Endothelial cell of umbilical vein (primary cell): ENCODE measurements around the gene VRK1. TPM values are rescaled to one million over a fixed set of nuclear protein-coding genes. Genes with fewer than 3 reads are reported as not detected.

Experiments used
- BruUV-seq: library from RNA; stranded (reverse); fragments of 400-500 nt; replicated peaks from 2 replicates; lab custom pipeline; 2021; lab: Mats Ljungman, UMichigan
- CTCF ChIA-PET: fragments of 300-600, 350-600 bp; sonication (Branson Sonifier 250); formaldehyde crosslinking; loops from one replicate; lab custom pipeline; 2021; ENCODE audit warnings: antibody characterized with exemption, inconsistent platforms; lab: Charles Lee
- POLR2A ChIA-PET: fragments of 300-600, 350-600 bp; sonication (Branson Sonifier 250); formaldehyde crosslinking; loops from one replicate; lab custom pipeline; 2021; ENCODE audit warnings: antibody characterized with exemption, inconsistent platforms; lab: Charles Lee
- DNase-seq: peaks from one replicate; pipeline ENCODE4 v3.0.0-alpha.2; 2011; ENCODE audit warnings: low read depth, low spot score
- FAIRE-seq: peaks from 2 replicates; lab custom pipeline; 2011; peaks lifted over from hg19 to GRCh38; lab: Jason Lieb, UNC
- H2AFZ ChIP-seq: 2 replicates; pipeline ENCODE4 v1.6.0; 2012; ENCODE audit warnings: low read depth, low read length, control low read depth, inconsistent platforms
- H3K27ac ChIP-seq: 2 replicates; pipeline ENCODE4 v1.5.1; 2011; ENCODE audit warnings: low read depth, mild to moderate bottlenecking, control low read depth, low read length, moderate library complexity; ENCODE audit not compliant: insufficient read depth
- H3K27me3 ChIP-seq, 2 experiments: 2 replicates each; pipeline versions ENCODE4 v1.6.0 to v1.6.1; 2011; ENCODE audit warnings: low read length in 2 of 2, mixed read lengths in 1 of 2; ENCODE audit not compliant: control insufficient read depth in 2 of 2, insufficient read depth in 2 of 2
- H3K36me3 ChIP-seq, 2 experiments: 2 replicates in 1 of 2; 3 replicates in 1 of 2; pipeline ENCODE4 v1.5.1; 2011; ENCODE audit warnings: low read length in 2 of 2, mild to moderate bottlenecking in 1 of 2, moderate library complexity in 1 of 2; ENCODE audit not compliant: control insufficient read depth in 2 of 2, insufficient read depth in 2 of 2; ENCODE audit errors: extremely low read depth in 1 of 2
- H3K4me1 ChIP-seq: 3 replicates; pipeline ENCODE4 v1.5.1; 2011; ENCODE audit warnings: mild to moderate bottlenecking, low read length; ENCODE audit not compliant: control insufficient read depth, insufficient read depth; ENCODE audit errors: extremely low read depth
- H3K4me2 ChIP-seq: 2 replicates; pipeline ENCODE4 v1.6.1; 2011; ENCODE audit warnings: low read length, control low read depth, mixed read lengths; ENCODE audit not compliant: insufficient read depth
- H3K4me3 ChIP-seq, 3 experiments: fragments of 200-600 bp in 1 of 3; sonication (generic), shearing (Covaris generic) in 1 of 3; replicated peaks in 1 of 3; 2 replicates each; pipeline ENCODE4 v1.5.1; 2011 to 2016; ENCODE audit warnings: control low read depth in 3 of 3, low read length in 3 of 3, mild to moderate bottlenecking in 2 of 3, inconsistent platforms in 1 of 3, low read depth in 1 of 3, moderate library complexity in 1 of 3; ENCODE audit not compliant: insufficient read depth in 1 of 3
- H3K79me2 ChIP-seq: 2 replicates; pipeline ENCODE4 v1.6.0; 2012; ENCODE audit warnings: low read length, inconsistent platforms; ENCODE audit not compliant: control insufficient read depth, insufficient read depth
- H3K9ac ChIP-seq: replicated peaks from 2 replicates; pipeline ENCODE3; 2011; ENCODE audit warnings: low read length, control low read depth; ENCODE audit not compliant: insufficient read depth; ENCODE audit errors: extremely low read depth
- H3K9me1 ChIP-seq: replicated peaks from 3 replicates; pipeline ENCODE4 v1.6.0; 2011; ENCODE audit warnings: mild to moderate bottlenecking, low read length; ENCODE audit not compliant: control insufficient read depth, insufficient read depth; ENCODE audit errors: extremely low read depth
- H3K9me3 ChIP-seq: replicated peaks from 2 replicates; pipeline ENCODE4 v1.5.1; 2012; ENCODE audit warnings: low read length, inconsistent platforms; ENCODE audit not compliant: control insufficient read depth, insufficient read depth
- H4K20me1 ChIP-seq: replicated peaks from 2 replicates; pipeline ENCODE3; 2011; ENCODE audit warnings: mild to moderate bottlenecking, low read length; ENCODE audit not compliant: control insufficient read depth, insufficient read depth; ENCODE audit errors: extremely low read depth
- CTCF ChIP-seq, 2 donors: IDR thresholded peaks; 1 replicate in 1 of 2; 2 replicates in 1 of 2; pipeline ENCODE4 v1.5.1; 2011; ENCODE audit warnings: low read length in 2 of 2, mild to moderate bottlenecking in 2 of 2, moderate library complexity in 2 of 2, control low read depth in 1 of 2, inconsistent platforms in 1 of 2, low read depth in 1 of 2; ENCODE audit not compliant: insufficient read depth in 1 of 2; ENCODE audit errors: extremely low read depth in 1 of 2
- EZH2 ChIP-seq: IDR thresholded peaks from 2 replicates; pipeline ENCODE4 v1.6.1; 2012; ENCODE audit warnings: borderline replicate concordance, low read depth, mild to moderate bottlenecking, moderate library complexity, low read length, inconsistent platforms; ENCODE audit not compliant: severe bottlenecking
- FOS ChIP-seq: IDR thresholded peaks from 2 replicates; pipeline ENCODE4 v1.6.1; 2011; ENCODE audit warnings: mild to moderate bottlenecking, low read length, moderate library complexity, borderline replicate concordance; ENCODE audit not compliant: insufficient read depth
- GATA2 ChIP-seq: IDR thresholded peaks from 2 replicates; pipeline ENCODE4 v1.7.0; 2011; ENCODE audit warnings: low read depth, mild to moderate bottlenecking, moderate library complexity, mixed read lengths, low read length; ENCODE audit not compliant: insufficient read length, insufficient read depth
- MAX ChIP-seq: IDR thresholded peaks from 2 replicates; pipeline ENCODE4 v1.6.1; 2011; ENCODE audit not compliant: insufficient read depth, insufficient read length
- MYC ChIP-seq: IDR thresholded peaks from one replicate; pipeline ENCODE4 v1.6.1; 2011; ENCODE audit warnings: mild to moderate bottlenecking, low read depth, low read length
- POLR2A ChIP-seq: IDR thresholded peaks from 2 replicates; pipeline ENCODE4 v1.6.1; 2012; ENCODE audit warnings: low read depth, mild to moderate bottlenecking, control low read depth, low read length
- POLR2AphosphoS5 ChIP-seq: IDR thresholded peaks from 2 replicates; pipeline ENCODE4 v1.6.1; 2012; ENCODE audit warnings: low read depth, mild to moderate bottlenecking, control low read depth, low read length, moderate library complexity; ENCODE audit not compliant: insufficient read depth
- dilution Hi-C: fragments of 300-500 bp; cut with MboI; formaldehyde crosslinking; loops from one replicate; pipeline ENCODE4 v1.15.0; 2019; ENCODE audit warnings: low sequenced_read_pairs; ENCODE audit not compliant: extremely low pct_ligation_motif_present
- intact Hi-C: fragments of 100-400 bp; cut with micrococcal nuclease; formaldehyde crosslinking; loops from one replicate; pipeline ENCODE4 v1.10.0; 2022
- polyA plus RNA-seq, 4 experiments: library from polyadenylated mRNA; depleted of rRNA in 3 of 4; stranded (reverse) in 3 of 4; unstranded in 1 of 4; fragments of >200 nt; gene quantifications; 2 replicates each; pipeline versions ENCODE4 v1.2.1 to v1.2.3, GENCODE V29; 2011 to 2012; ENCODE audit warnings: missing spikeins in 1 of 4
- total RNA-seq: library from RNA; stranded (reverse); gene quantifications from 2 replicates; pipeline ENCODE4 v1.2.3, GENCODE V29; 2021

Gene VRK1
- total and polyA plus RNA-seq, 2 donors (not counting 3 experiments of a cell fraction or from before 2014, with no cell fraction given) = 7.1 to 31.7 TPM

- no peaks in the 10 kb centered on the region for H3K27me3 ChIP-seq
- H3K4me1 ChIP-seq = no peaks in the 10 kb centered on the region
- no peak overlapping the region for H3K27ac ChIP-seq
- dilution Hi-C loops = no loop called here
- H3K4me3 ChIP-seq = no peak overlapping the region
- H4K20me1 ChIP-seq = no peaks in the 10 kb centered on the region
- no peaks in the 10 kb centered on the region for H3K36me3 ChIP-seq
- no peaks in the 10 kb centered on the region for H3K9me1 ChIP-seq
- POLR2A ChIA-PET = no interaction called here
- H3K9me3 ChIP-seq = no peaks in the 10 kb centered on the region
- BruUV-seq = no TSS peak
- FAIRE-seq = no peak
- DNase-seq = no peak
- TF ChIP-seq MYC (no peak), EZH2 (no peak), POLR2A (no peak), MAX (no peak), POLR2AphosphoS5 (no peak), GATA2 (no peak), CTCF (IDR thresholded peaks at IDR 0.05; ENCODE audit: extremely low read depth in 1 of 2, insufficient read depth in 1 of 2, low read depth in 1 of 2, low read length in 2 of 2) (no peak), FOS (no peak)
- no peak overlapping the region for H3K4me2 ChIP-seq
- CTCF ChIA-PET = no interaction called here
- no peak overlapping the region for H2AFZ ChIP-seq
- H3K79me2 ChIP-seq = no peaks in the 10 kb centered on the region
- intact Hi-C loops = no loop called here
- H3K9ac ChIP-seq = no peak overlapping the region
These were observed 128.2 kb downstream of the VRK1 start for GRCh38 chr14:96925422-96925821.
